ENCODE data around the gene PTCH2.
A peak's percentile ranks its signal among the peaks of the same experiment; 100 is the strongest.

PTCH2 gene

GRCh38 chr1:44874155-44874554 is 31.1 kb upstream of the PTCH2 start:
- no peaks in the 10 kb centered on the region for H3K27me3 ChIP-seq (ENCODE audit: insufficient read depth, low read depth, severe bottlenecking)
- H3K27ac ChIP-seq, result no peak overlapping the region
- no peak for TF ChIP-seq CTCF (IDR thresholded peaks at IDR 0.05; ENCODE audit: low read depth, low read length)
- no peak for DNase-seq
- H3K36me3 ChIP-seq, result peaks cover 9% of the 10 kb centered on the region
- no peak overlapping the region for H3K4me3 ChIP-seq (ENCODE audit: low read depth, low read length)
- H3K9me3 ChIP-seq (ENCODE audit: severe bottlenecking), result no peaks in the 10 kb centered on the region

DNA sequence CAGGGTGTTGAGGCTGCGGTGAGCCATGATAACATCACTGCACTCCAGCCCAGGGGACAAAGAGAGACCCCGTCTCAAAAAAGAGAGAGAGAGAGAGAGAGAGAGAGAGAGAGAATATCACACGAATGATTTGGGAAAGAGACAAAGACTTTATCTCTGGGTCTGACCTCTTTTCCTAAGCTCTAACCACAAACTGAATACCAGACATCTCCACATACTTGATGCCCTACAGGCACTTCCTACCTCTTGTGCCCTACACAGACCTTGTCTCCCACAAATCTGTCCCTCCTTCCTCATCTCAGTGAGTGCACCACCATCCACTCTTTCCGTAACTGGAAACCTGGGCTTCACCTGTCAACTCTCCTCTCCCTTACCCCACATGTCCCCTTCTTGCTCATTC is 27.0 kb upstream of the PTCH2 start:
- H3K27me3 ChIP-seq (ENCODE audit: insufficient read depth, low read depth, severe bottlenecking), result no peaks in the 10 kb centered on the region
- no peak for DNase-seq
- TF ChIP-seq CTCF (IDR thresholded peaks at IDR 0.05; ENCODE audit: low read depth, low read length), result no peak

DNA sequence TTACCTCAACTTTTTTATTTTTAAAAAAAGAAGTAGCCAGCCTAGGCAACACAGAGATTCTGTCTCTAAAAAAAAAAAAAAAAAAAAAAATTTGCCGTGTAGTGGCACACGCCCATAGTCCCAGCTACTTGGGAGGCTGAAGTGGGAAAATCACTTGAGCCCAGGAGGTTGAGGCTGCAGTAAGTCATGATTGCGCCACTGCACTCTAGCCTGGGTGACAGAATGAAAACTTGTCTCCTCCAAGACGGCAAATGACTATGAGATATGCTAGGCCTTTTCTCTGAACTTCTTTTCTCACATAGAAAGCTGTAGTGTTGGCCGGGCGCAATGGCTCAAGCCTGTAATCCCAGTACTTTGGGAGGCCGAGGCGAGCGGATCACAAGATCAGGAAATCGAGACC is 24.7 kb upstream of the PTCH2 start:
- no peak overlapping the region for H3K4me3 ChIP-seq (ENCODE audit: low read depth, low read length)
- H3K9me3 ChIP-seq (ENCODE audit: severe bottlenecking), result no peaks in the 10 kb centered on the region
- peaks cover 6% of the 10 kb centered on the region for H3K36me3 ChIP-seq
- no peaks in the 10 kb centered on the region for H3K27me3 ChIP-seq (ENCODE audit: insufficient read depth, low read depth, severe bottlenecking)
- TF ChIP-seq CTCF (IDR thresholded peaks at IDR 0.05; ENCODE audit: low read depth, low read length), result no peak
- no peak for DNase-seq
- H3K27ac ChIP-seq, result no peak overlapping the region

More for the DNA sequence above, 27.0 kb upstream of the PTCH2 start:
- Histone ChIP-seq H3K9me3 (ENCODE audit: severe bottlenecking) (no peaks in the 10 kb centered on the region), H3K4me3 (ENCODE audit: low read depth, low read length) (no peak overlapping the region), H3K27ac (no peak overlapping the region), H3K36me3 (peaks cover 8% of the 10 kb centered on the region)

GRCh38 chr1:44862829-44863401 is 19.9 kb upstream of the PTCH2 start:
- Histone ChIP-seq H3K36me3 (no peaks in the 10 kb centered on the region), H3K9me3 (ENCODE audit: severe bottlenecking) (no peaks in the 10 kb centered on the region), H3K27ac (no peak overlapping the region), H3K4me3 (ENCODE audit: low read depth, low read length) (no peak overlapping the region), H3K27me3 (ENCODE audit: insufficient read depth, low read depth, severe bottlenecking) (no peaks in the 10 kb centered on the region)
- DNase-seq, result peak; percentile 24
- no peak for TF ChIP-seq CTCF (IDR thresholded peaks at IDR 0.05; ENCODE audit: low read depth, low read length)

DNA sequence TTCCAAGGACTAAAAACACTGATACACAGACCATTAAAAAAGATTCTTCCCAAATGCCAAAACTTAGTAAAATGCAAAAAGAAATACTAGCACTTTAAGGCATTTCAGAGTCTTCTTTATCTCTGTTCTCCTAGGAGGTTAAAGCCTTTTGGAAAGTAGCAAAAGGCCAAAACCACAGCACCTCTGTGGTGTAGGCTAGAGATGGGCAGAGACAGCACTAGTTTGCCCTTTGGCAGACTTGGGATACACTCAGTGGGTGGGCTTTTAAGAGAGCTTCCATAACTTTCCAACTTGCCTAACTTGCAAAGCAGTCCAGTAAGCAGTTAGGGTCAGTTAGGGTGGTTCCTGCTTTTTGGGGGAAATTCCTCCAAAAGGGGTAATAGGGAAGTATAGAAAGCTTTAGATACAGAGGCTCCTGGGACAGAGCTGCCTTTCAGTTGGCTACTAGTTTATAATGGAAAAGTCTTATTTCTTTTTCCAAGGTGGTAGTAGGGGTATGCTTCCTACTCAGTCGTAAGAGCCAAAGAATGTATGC is 17.9 kb upstream of the PTCH2 start:
- Histone ChIP-seq H3K4me3 (ENCODE audit: low read depth, low read length) (no peak overlapping the region), H3K36me3 (no peaks in the 10 kb centered on the region; the same call in 1 of the 2 replicates), H3K9me3 (ENCODE audit: severe bottlenecking) (no peaks in the 10 kb centered on the region), H3K27ac (no peak overlapping the region), H3K27me3 (ENCODE audit: insufficient read depth, low read depth, severe bottlenecking) (no peaks in the 10 kb centered on the region)
- DNase-seq, result no peak
- TF ChIP-seq CTCF (IDR thresholded peaks at IDR 0.05; ENCODE audit: low read depth, low read length), result no peak

DNA sequence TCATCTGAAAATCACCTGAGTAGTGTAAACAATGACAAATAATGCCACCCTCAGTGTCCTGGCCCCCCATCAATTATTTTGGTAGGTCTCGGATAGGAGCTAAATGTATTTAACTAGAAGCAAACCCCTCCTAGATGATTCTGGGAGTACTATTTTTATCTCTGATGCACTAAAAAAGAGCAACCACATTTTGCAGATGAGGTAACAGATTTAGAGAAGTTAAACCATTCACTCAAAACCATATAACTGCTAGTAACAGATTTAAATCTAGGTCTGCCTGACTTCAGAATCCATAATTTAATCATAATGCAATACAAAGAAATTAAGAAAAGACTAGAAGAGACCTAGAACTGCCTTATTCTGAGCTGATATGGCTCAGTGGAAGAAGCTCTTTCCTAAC is 17.3 kb upstream of the PTCH2 start:
- no peak for TF ChIP-seq CTCF (IDR thresholded peaks at IDR 0.05; ENCODE audit: low read depth, low read length)
- Histone ChIP-seq H3K36me3 (no peaks in the 10 kb centered on the region; the same call in 1 of the 2 replicates), H3K27ac (no peak overlapping the region), H3K4me3 (ENCODE audit: low read depth, low read length) (no peak overlapping the region), H3K9me3 (ENCODE audit: severe bottlenecking) (no peaks in the 10 kb centered on the region), H3K27me3 (ENCODE audit: insufficient read depth, low read depth, severe bottlenecking) (no peaks in the 10 kb centered on the region)
- no peak for DNase-seq
